Hematopoietic multipotent progenitor cell treated with erythropoietin and hydrocortisone succinate and interleukin-3 and kit ligand, for 15 days (in vitro differentiated cells): Measurements from ENCODE around the gene OR2A2.
"Not testable (repeated sequence)": the region's sequence is repeated elsewhere in the genome, so short reads cannot be mapped to it uniquely, and the experiment has no call there.

ENCODE experiments used
- DNase-seq: peaks from one replicate; pipeline ENCODE4 v3.0.0-alpha.2; 2015; ENCODE audit warnings: low spot score

The OR2A2 gene, protein sequence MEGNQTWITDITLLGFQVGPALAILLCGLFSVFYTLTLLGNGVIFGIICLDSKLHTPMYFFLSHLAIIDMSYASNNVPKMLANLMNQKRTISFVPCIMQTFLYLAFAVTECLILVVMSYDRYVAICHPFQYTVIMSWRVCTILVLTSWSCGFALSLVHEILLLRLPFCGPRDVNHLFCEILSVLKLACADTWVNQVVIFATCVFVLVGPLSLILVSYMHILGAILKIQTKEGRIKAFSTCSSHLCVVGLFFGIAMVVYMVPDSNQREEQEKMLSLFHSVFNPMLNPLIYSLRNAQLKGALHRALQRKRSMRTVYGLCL

DNA sequence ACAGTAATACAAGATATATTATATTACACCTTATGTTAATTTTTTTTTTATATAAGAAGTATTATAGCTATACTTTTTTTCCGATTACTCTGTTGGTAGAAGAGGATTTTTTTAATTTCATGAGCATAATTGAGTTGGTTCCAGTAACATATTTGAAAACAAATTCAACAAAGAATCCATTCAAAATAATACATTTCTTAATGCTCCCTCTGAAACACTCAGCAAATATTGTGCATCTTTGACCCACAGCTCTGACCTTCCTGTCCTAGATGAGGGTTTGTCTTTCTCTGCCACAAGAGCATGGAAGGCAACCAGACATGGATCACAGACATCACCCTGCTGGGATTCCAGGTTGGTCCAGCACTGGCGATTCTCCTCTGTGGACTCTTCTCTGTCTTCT lies at the start of gene OR2A2:
Gene OR2A2 (plus strand): TSS at position 301 of the 400 bp plus-strand sequence. CDS start 0 bp downstream, at position 301.
- no peak for DNase-seq

DNA sequence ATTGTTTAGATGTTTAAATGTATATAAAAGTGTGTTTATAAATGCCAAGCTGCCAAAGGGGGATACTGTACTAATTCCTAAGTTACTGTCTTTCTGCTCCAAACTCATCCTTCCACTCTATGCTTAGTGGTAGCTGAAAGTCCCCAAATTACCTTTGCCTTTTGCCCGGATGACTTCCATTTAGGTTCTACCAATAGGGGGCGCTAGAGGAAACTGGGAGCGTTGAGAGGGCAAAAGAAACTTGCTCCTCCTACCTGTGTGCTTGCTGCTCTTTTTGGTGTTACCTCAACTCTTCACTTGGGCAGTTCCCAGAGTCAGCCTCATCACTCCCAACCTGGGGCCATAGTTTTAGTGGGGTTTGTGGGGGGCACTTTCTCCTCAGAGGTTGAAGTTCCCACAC lies 45.7 kb upstream of the OR2A2 start:
- peak; percentile 19 for DNase-seq

DNA sequence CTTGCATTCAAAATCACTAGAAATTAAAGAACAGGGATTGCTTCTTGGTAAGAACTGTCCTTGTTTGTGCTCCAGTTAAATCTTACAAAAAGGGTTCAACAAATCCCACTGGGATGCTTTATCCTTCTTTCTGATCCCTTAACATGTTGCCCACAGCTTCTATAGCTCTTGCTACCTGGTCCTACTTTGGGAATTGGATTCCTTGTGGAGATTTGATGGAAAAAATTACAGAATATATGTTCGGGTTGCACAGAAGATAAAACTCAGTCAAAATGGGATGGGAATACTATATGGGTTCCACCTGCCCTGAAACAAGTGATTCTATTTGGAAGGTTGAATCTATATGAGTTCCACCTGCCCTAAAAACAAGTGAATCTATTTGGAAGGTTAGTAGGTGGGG lies 39.9 kb upstream of the OR2A2 start, which contains the start of gene OR2A25:
Gene OR2A25 (plus strand): TSS at position 301 of the 400 bp plus-strand sequence. CDS start 4,409 bp downstream, outside the sequence.
- no peak for DNase-seq

DNA sequence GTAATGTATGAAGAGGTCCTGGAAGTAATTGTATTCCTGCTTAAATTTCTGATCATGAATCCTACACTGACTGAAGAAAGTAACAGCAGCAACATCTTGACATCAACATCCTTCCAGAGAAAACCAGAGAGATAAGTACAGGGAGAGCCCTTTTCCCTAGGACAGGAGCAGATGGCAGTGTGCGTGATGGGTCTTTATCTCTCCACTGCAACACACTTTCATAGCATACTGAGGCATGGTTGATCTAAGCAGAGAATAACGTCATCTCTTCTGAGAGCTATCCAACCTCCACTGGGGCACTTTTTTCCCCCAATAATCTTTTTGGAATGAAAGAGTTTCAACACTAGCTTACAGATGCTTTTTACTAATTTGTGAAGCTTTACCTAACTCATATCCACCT lies 39.4 kb upstream of the OR2A2 start:
- no peak for DNase-seq

DNA sequence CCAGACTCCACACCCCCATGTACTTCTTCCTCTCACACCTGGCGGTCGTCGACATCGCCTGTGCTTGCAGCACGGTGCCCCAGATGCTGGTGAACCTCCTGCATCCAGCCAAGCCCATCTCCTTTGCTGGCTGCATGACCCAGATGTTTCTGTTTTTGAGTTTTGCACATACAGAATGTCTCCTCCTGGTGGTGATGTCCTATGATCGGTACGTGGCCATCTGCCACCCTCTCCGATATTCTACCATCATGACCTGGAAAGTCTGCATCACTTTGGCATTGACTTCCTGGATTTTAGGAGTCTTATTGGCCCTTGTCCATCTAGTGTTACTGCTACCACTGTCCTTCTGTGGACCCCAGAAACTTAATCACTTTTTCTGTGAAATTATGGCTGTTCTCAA lies 35.0 kb upstream of the OR2A2 start:
- DNase-seq = no peak

DNA sequence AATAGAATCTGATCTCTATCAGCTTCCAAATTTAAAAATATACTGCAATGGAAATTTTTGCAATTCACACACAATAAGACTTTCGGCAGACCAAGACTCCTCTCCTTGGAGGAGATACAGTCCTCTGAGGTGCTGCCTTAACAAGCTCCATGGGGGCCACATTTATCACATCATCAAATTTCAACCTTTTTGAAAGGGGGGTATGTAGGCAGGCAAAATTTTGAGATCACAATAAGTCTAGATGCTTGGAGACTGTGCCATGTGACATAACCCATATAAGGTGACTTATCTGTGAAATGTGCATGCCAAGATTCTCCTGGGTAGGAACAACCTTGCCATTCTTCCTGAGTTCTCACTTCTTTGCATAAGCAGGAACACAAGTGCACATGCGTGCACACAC lies 23.4 kb upstream of the OR2A2 start, which contains the start of gene OR2A12:
Gene OR2A12 (plus strand): TSS at position 301 of the 400 bp plus-strand sequence. CDS start 8,830 bp downstream, outside the sequence.
- DNase-seq = no peak

DNA sequence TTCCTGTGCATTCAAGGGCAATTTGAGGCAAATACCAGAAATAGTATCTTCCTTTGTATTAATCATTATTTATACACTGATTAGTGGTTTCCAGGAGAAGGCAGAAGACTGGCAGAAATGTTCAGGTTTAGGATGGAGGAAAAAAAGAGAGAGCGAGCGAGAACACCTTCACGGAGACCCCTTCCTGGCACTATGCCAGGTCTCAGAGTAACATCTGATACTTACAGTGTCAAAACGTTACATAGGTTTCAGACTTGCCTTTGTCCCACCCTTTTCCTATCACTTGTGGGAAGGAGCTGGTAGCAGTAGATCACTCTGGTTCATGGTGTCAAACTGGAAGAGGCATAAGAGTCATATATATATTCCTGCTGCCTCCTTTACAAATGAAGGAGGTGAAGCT lies 22.7 kb upstream of the OR2A2 start:
- DNase-seq = no peak

DNA sequence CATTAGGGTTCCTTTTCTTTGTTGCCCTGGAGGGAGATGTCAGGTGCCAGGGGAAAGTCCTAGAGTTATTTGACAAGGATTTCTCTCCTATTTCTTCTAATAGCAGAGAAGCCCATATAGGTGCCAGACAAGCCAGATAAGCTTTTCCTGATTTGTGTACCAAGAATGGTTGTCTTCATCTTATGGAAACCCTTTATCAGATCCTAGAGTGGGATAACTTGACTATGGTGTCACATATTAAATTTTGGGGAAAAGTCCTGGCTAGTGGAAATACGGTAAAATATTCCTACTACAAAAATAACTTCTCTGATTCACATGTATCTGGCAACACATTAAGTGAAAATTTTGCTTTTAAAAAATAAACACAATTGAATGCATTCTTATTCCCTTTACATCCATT lies 22.2 kb upstream of the OR2A2 start:
- no peak for DNase-seq

DNA sequence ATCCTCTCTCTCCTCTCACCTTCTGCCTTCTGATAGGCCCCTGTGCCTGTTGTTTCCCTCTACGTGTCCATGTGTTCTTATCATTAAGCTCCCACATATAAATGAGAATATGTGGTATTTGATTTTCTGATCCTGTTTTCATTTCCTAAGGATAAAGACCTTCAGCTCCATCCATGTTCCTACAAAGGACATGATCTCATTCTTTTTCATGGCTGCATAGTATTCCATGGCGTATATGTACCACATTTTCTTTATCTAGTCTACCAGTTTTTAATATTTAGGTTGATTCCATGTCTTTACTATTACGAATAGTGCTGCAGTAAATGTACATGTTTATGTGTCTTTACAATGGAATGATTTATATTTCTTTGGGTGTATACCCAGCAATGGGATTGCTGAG lies 18.7 kb upstream of the OR2A2 start:
- DNase-seq = no peak

DNA sequence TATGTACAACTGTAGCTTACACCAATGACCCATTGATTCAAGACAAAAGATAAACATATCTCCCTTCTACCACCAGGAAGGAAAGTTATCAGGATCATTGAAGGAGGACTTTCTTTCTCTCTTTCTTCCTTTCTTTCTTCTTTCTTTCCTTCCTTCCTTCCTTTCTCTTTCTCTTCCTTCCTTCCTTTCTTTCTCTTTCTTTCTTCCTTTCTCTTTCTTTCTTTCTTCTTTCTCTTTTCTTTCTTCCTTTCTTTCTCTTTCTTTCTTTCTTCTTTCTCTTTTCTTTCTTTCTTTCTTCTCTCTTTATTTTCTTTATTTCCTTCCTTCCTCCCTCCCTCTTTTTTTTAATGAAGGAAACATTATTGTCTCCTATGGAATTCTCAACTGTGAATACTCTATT lies 10.6 kb upstream of the OR2A2 start:
- DNase-seq = no peak

DNA sequence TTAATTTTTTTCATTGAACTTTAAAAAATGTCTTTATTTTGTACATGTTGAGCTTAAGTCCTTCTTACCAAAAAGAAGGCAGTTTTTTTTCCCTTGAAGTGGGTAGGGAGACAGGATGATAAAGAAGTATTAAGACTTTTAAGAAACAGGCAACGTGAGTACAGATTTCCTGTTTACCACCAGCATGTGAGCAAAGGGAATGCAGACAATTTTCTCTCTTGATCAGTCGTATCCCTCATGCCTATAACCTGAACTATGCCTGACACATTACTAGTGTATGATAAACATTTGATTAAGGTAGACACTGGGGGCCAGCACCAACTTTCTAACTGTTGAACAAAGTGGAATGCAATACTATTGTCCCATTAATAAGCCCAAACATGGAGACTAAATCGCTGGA lies 8.8 kb upstream of the OR2A2 start:
- no peak for DNase-seq

DNA sequence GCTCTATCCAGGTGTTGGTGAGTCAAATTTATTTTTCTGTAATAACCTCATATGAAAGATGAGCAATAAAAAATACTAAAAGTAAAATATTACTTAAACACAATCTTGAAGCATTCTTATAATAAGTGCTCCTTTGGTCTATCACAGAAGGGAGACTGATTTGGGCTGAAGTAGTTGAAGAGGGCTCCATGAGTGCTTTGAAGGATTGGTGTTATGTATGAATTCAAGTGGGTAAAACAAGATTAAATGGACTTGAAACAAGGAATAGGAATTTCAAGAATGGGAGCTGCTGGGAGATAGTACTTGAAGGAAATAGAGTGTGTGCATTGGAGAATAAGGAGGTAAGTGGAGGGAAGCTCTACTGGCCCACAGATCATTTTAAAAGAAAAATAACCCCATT lies 7.3 kb upstream of the OR2A2 start:
- no peak for DNase-seq

DNA sequence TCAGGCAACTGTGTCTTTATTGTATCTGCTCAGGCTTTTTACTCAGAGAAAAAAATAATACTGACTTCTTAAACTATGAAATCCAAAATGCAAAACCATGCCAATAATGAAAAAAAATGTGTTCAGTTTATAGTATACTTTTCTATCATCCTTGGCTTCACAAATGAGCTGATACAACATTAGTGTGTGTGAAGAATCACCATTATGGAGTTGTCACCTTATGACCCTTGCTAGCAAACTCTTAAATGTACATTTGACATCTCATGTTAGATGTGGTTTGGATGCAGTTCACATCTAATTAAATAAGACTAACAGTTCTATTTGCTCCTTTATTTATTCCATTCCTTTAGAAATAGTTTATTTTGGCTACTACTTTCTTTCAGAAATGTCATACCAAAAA lies 4.2 kb upstream of the OR2A2 start:
- no peak for DNase-seq

DNA sequence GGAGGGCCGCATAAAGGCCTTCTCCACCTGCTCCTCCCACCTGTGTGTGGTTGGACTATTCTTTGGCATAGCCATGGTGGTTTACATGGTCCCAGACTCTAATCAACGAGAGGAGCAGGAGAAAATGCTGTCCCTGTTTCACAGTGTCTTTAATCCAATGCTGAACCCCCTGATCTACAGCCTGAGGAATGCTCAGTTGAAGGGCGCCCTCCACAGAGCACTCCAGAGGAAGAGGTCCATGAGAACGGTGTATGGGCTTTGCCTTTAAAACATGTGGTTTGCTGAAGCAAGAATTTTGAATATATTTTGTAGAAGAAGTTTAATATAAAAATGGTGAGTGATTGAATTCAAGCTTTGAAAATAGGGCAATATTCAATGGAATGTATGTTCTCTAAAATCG lies 889 bp downstream of the OR2A2 start:
- no peak for DNase-seq

DNA sequence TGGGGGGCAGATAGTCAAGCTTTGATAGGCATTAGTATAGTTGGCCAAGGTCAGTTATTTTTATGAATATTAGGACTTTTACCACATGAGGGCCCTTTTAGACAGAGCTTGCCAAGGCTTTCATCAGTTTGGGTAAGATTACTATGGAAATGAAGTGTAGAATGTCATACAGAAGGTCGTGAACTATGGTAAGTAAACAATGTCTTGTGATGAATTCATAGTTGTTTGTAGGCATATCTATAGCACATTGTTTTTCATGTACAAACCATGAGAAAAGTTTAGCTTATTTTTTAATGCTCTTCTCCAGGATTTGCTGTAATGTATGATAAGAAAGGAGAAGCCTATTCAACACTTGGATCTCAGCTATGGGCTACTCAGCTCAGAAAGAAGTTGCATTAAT lies 4.3 kb downstream of the OR2A2 start:
- no peak for DNase-seq

DNA sequence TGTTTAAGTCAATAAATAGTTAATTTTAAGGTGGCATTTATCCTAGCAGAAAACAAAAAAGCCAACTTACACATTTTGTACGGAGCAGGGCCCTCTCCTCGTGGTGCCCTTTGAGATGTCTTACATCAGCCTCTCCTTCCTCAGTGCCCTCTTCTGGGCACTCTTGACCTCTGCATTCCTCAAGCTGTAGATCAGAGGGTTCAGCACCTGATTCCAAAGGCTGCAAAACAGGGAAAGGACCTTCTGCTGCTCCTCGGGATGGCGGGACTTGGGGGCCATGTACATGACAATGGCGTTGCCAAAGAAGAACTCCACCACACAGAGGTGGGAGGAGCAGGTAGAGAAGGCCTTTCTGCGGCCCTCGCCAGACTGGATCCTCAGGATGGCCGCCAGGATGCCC lies 9.0 kb downstream of the OR2A2 start:
- DNase-seq = no peak

DNA sequence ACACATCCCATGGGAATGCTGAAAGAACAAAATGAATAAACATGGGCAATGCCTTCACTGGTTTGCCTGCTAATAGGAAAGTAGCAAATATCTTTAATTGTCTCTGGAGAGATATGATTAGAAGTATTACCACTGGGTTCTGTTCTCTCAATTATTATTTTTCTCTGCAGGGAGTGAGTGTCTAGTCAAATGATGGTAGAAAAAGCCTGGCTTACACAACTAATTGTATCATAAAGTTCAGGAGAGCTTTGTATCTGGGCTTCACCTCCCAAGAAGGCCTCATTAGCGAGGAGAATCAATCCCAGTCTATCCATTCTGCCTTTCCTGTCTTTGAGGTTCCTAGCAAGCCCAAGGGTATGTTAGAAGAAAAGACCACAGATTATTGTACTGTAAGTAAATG lies 13.5 kb downstream of the OR2A2 start, which contains the start of gene OR2A14:
Gene OR2A14 (plus strand): TSS at position 301 of the 400 bp plus-strand sequence. CDS start 5,937 bp downstream, outside the sequence.
- no peak for DNase-seq

DNA sequence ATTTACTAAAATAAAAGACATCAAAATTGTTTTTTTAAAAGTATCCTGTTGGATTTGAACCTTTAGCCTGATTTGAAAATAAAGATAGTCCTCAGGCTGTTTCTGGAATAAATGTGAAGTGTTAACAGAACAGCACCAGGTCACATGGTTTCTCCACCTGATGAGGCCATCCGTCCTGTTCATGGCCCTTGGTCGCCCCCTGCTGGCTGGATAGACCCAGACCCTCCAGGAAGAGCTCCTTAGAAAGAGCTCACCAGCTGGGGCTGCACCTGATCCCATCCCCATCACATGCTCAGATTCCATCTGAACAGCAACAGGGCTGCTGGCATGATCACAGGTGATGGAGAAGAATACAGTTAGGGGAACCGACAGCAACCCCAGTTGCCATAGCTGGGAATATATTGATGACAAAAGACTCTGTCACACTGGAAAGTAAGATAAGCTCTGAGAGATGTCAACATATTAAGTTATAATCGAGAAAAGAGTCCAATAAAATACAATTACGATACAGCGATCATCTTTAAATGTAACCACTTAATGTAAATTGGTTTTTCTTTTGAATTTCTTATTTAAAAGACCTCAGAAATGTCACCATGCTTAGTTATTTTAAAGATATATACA lies 18.4 kb downstream of the OR2A2 start:
- peak; percentile 64 for DNase-seq

DNA sequence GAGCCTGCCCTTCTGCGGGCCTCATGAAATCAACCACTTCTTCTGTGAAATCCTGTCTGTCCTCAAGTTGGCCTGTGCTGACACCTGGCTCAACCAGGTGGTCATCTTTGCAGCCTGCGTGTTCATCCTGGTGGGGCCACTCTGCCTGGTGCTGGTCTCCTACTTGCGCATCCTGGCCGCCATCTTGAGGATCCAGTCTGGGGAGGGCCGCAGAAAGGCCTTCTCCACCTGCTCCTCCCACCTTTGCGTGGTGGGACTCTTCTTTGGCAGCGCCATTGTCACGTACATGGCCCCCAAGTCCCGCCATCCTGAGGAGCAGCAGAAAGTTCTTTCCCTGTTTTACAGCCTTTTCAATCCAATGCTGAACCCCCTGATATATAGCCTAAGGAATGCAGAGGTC lies 20.2 kb downstream of the OR2A2 start:
- not testable (repeated sequence) for DNase-seq

DNA sequence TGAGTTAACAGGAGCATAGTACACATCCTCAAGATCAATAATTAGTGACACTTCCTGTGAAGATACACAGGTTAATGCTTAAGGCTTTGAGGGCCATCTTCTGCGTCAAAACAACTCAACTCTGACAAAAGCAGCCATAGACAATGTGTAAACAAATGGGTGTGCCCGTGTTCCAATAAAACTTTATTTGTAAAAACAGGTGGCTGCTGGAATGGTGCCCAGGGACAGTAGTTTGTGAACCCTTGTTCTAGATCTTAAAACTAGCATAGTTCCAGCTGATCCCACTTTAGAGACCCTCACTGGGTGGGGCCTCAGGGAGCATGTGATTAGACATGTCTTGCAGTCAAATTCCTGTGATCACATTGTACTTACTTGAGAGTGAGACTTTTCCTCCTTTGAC lies 21.3 kb downstream of the OR2A2 start:
- DNase-seq = no peak

DNA sequence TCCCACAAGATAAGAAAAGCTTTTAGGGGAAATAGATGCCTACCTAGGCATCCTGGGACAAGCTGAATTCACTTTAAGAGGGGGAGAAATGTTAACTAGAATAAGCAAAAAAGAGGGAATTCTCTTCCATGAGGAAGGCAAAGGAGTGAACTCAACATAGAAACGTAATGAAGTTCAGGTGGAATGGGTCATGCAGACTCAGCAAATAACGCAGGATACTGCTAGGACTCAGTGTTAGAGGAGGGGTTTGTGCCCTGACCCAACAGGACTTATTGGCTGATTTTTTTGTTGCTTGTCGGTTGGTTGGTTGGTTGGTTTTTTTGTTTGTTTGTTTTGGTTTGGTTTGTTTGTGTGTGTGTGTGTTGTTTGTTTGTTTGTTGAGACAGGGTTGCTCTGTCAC lies 22.9 kb downstream of the OR2A2 start:
- DNase-seq = no peak

DNA sequence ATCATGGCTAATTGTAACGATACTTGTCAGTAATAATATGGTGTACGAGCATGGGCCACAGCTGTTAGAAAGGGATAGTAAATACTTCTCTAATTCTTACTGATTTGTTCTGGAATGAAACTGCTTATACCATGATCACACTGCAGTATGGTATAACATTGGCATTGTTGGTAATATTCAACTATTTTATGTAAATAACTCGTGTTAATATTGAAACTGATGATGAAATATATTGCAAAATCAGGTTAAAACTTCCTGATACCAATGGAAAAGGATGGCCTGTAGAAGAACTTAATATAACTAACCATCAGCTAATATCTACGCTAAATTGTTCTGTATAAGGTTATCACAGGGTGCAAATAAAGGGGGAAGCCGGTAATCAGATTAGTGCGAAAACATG lies 23.9 kb downstream of the OR2A2 start:
- DNase-seq = no peak

DNA sequence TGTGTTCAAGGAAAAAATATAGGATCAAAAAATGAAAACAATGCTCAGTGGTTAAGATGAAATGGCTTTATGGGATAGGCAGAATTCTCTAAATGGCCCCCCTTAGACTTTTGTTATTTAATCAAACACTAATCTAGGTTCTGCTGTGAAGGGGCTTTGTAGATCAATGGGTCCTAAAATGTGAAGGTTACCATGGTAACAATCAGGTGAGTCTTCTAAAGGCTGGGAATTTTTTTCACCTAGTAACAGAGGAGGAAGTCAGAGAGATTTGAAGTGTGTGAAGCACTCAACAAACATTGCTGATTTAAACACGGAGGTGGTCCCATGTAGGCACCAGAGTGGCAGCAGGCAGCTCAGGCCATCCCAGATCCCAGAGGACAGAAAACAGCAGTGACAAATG lies 24.7 kb downstream of the OR2A2 start:
- no peak for DNase-seq

DNA sequence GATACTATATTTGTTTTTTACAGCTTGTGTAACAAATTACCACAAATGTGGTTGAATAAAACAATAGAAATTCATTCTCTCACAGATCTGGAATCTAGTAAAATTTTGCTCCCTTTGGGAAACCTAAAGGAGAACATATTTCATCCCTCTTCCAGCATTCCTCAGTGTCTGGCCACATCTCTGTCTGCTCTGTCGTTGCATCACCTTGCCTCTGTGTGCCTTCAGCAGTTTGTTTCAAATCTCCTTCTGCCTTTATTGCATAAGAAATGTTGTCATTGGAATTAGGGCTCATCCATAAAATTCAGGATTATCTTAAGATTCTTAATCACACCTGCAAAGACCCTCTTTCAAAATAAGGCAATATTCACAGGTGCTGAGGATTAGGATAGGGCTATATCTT lies 28.1 kb downstream of the OR2A2 start:
- DNase-seq = no peak
